ENCODE results near the gene SAV1.

DNA sequence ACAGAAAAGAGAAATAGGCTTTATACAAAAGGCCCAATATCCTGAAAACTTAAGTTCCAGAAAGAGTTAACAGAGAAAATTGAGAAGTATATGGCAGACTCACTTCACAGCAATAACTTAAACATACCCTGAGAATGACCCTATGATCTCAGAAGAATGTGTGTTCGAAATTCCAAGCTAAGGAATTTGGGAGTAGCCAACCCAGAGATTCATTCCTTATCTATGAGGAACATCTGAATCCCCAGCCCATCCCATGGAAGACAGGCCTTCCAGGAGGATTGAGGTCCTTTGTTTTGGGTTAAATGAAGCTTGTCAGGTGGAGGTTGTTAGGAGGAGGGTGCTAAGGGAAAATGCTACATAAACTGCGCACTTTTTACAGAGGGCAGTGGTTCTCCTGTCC lies 7.5 kb upstream of the SAV1 start:
- TF ChIP-seq, protein P1, sequence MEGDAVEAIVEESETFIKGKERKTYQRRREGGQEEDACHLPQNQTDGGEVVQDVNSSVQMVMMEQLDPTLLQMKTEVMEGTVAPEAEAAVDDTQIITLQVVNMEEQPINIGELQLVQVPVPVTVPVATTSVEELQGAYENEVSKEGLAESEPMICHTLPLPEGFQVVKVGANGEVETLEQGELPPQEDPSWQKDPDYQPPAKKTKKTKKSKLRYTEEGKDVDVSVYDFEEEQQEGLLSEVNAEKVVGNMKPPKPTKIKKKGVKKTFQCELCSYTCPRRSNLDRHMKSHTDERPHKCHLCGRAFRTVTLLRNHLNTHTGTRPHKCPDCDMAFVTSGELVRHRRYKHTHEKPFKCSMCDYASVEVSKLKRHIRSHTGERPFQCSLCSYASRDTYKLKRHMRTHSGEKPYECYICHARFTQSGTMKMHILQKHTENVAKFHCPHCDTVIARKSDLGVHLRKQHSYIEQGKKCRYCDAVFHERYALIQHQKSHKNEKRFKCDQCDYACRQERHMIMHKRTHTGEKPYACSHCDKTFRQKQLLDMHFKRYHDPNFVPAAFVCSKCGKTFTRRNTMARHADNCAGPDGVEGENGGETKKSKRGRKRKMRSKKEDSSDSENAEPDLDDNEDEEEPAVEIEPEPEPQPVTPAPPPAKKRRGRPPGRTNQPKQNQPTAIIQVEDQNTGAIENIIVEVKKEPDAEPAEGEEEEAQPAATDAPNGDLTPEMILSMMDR (IDR thresholded peaks at IDR 0.05; ENCODE audit: poor library complexity): no peak
- no peak for TF ChIP-seq EZH2 (IDR thresholded peaks at IDR 0.05; ENCODE audit: borderline replicate concordance)
- no peak for TF ChIP-seq EZH2phosphoT487 (IDR thresholded peaks at IDR 0.05; ENCODE audit: low read depth, severe bottlenecking, unreplicated experiment)

Measured in hepatocyte (in vitro differentiated cells).